GM18909 (cell line): ENCODE data around the gene MRPL38.

Experiments
- ATAC-seq: cut with Tn5 transposase; IDR thresholded peaks from one replicate; pipeline ENCODE4 v1.9.1; 2021; ENCODE audit warnings: mild to moderate bottlenecking; ENCODE audit not compliant: unreplicated experiment, poor library complexity

MRPL38 gene

GRCh38 chr17:75920045-75920560, 15.4 kb upstream of the MRPL38 start:
- no peak for ATAC-seq

- ATAC-seq: no peak
These were observed 14.9 kb upstream of the MRPL38 start for GRCh38 chr17:75919611-75920010.

- no peak for ATAC-seq
These were observed 13.3 kb upstream of the MRPL38 start for GRCh38 chr17:75917917-75918445.

- no peak for ATAC-seq
These were observed 12.6 kb upstream of the MRPL38 start for GRCh38 chr17:75917141-75917916.

- no peak for ATAC-seq
These were observed 10.6 kb upstream of the MRPL38 start for GRCh38 chr17:75915268-75915667.

GRCh38 chr17:75914643-75915267, 10.1 kb upstream of the MRPL38 start:
- ATAC-seq: no peak

GRCh38 chr17:75913537-75914210, 9.0 kb upstream of the MRPL38 start:
- no peak for ATAC-seq

GRCh38 chr17:75910699-75911098, 6.0 kb upstream of the MRPL38 start:
- ATAC-seq: no peak

GRCh38 chr17:75909812-75910274, 5.2 kb upstream of the MRPL38 start:
- ATAC-seq: no peak

- ATAC-seq: no peak
These were observed 4.5 kb upstream of the MRPL38 start for GRCh38 chr17:75909051-75909811.

- no peak for ATAC-seq
These were observed 3.5 kb upstream of the MRPL38 start for GRCh38 chr17:75908201-75908600.

- ATAC-seq: no peak
These were observed 1.6 kb upstream of the MRPL38 start for GRCh38 chr17:75906143-75906884.

GRCh38 chr17:75902406-75902805, 2.3 kb downstream of the MRPL38 start:
- no peak for ATAC-seq

- no peak for ATAC-seq
These were observed 3.0 kb downstream of the MRPL38 start for GRCh38 chr17:75901727-75902126.

- ATAC-seq: no peak
These were observed 3.8 kb downstream of the MRPL38 start for GRCh38 chr17:75900691-75901533.

- ATAC-seq: no peak
These were observed 4.8 kb downstream of the MRPL38 start for GRCh38 chr17:75899767-75900468.

GRCh38 chr17:75899353-75899752, 5.3 kb downstream of the MRPL38 start:
- no peak for ATAC-seq

GRCh38 chr17:75898791-75899190, 5.9 kb downstream of the MRPL38 start:
- no peak for ATAC-seq
